A549 (cell line): ENCODE data around the gene MIA.

Experiments
- BCL3 ChIP-seq: fragments of >200 bp; sonication (Bioruptor Twin); formaldehyde crosslinking; IDR thresholded peaks from 3 replicates; pipeline ENCODE4 v1.6.1; 2016
- CTCF ChIP-seq: fragments of >200 bp; sonication (Bioruptor Twin); formaldehyde crosslinking; IDR thresholded peaks from 3 replicates; pipeline ENCODE4 v1.5.1; 2016
- FOXS1 ChIP-seq: fragments of 250-450 bp; sonication (Bioruptor Pico); IDR thresholded peaks from 2 replicates; pipeline ENCODE4 v1.5.0; 2020; ENCODE audit warnings: mild to moderate bottlenecking, moderate library complexity
- MAX ChIP-seq: IDR thresholded peaks from 2 replicates; pipeline ENCODE4 v1.6.1; 2012
- NFE2L2 ChIP-seq: fragments of 150-350 bp; conservative IDR thresholded peaks from 2 replicates; pipeline ENCODE4 v1.6.1; 2014; ENCODE audit warnings: low read length
- POLR2A ChIP-seq: IDR thresholded peaks from 2 replicates; pipeline ENCODE4 v1.6.1; 2012; ENCODE audit warnings: mild to moderate bottlenecking, low read length
- REST ChIP-seq: fragments of 200-600 bp; sonication (generic); IDR thresholded peaks from 2 replicates; pipeline ENCODE4 v1.6.1; 2016; ENCODE audit warnings: antibody characterized with exemption, mild to moderate bottlenecking, moderate library complexity
- SREBF2 ChIP-seq: fragments of 450-650 bp; IDR thresholded peaks from 2 replicates; pipeline ENCODE4 v1.6.1; 2014; ENCODE audit warnings: mild to moderate bottlenecking, moderate library complexity
- USF2 ChIP-seq: fragments of 450-650 bp; IDR thresholded peaks from 2 replicates; pipeline ENCODE4 v1.6.1; 2014; ENCODE audit warnings: antibody characterized with exemption

- TF ChIP-seq REST (no peak), FOXS1 (no peak), POLR2A (no peak), CTCF (no peak), BCL3 (no peak), USF2 (no peak), MAX (no peak), SREBF2 (no peak), NFE2L2 (no peak)
Observed at GRCh38 chr19:40762754-40763470, 12.4 kb upstream of the MIA start.
